HG03066 (cell line): Measurements from ENCODE around the gene NCAPG2.

Experiments used
- ATAC-seq: cut with Tn5 transposase; IDR thresholded peaks from one replicate; pipeline ENCODE4 v1.9.1; 2021; ENCODE audit warnings: low read depth; ENCODE audit not compliant: unreplicated experiment

Gene NCAPG2

DNA sequence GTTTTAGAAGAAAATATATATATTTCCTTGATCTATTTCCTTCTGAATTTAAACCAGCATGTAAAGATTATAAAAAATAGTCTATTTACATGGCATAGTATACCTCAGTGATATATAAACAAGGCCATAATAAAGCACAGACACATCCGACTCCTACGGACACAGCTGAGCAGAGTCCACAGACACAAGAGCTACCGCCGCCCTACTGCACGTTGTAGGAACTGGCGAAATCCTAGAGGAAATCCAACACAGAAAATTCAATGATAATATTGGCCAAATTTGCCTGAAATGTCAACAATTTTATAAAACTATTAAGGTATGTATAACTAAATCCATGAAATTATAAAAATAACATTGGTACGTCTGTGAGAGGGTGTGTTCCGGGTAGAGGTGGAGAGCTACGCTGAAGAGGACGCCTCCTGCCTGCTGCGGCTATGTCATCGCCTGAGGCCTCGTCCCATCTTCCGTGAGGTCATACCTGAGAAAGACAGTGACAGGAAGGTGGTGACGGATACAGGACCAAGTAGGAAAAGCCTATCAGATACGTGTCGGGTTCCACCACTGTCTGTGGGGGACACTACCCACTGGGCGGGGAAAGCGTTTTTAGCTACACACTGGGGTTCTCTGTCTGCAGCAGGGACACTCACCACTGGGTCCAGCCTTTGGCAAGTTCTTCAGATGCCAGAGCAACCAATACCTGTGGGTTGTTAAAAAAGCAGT, 29.3 kb upstream of the NCAPG2 start:
- no peak for ATAC-seq

GRCh38 chr7:158733220-158733519, 28.6 kb upstream of the NCAPG2 start:
- ATAC-seq: no peak

DNA sequence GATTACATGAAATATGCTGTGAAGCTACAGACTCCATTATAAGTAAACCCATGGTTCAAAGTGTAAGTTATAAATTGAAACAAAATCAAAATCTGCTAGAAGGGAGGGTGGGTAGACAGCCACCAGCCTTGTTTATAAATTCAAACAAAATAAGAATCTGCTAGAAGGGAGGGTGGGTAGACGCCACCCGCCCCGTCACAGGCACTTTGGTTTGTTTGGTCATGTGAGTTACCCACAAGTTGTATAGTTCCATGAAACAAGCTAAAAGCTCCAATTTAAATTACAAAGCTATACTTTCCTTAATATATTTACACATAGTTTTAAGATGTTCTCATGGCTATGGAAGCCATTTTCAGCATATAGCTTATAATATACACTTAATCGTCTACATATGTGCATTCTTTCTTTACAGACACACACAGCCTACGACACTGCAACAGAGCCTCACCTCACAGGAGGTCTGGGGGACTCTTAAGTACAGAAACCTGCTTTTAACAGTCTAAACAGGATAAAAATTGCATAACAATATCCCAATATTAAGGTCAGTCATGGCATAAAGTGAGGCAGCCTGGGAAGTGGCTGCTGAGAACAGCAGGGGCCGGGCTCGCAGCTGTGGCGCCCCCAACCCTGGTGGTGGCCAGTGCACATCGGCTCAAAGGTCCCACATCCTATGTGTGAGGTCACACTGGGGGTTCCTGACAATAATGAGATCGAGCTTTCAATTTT, 28.1 kb upstream of the NCAPG2 start:
- no peak for ATAC-seq

DNA sequence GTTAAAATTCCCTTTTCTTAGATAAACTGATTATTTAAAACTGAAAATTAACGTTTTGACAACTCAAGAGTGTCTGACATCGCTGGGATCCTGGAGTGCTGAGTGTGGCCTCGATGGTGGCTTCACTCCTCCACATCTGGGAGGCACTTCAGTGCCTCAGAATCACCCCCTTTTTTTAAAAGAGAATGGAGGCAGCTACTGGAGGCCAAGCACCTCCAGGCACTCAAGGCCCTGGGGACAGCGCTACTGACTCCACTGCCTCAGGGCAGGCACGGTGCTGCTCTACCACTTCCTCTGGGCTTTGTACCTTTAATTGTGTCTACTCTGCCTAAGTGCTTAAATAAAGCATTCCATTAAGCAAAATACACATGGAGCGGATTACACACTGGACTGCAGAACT, 27.2 kb upstream of the NCAPG2 start:
- no peak for ATAC-seq

DNA sequence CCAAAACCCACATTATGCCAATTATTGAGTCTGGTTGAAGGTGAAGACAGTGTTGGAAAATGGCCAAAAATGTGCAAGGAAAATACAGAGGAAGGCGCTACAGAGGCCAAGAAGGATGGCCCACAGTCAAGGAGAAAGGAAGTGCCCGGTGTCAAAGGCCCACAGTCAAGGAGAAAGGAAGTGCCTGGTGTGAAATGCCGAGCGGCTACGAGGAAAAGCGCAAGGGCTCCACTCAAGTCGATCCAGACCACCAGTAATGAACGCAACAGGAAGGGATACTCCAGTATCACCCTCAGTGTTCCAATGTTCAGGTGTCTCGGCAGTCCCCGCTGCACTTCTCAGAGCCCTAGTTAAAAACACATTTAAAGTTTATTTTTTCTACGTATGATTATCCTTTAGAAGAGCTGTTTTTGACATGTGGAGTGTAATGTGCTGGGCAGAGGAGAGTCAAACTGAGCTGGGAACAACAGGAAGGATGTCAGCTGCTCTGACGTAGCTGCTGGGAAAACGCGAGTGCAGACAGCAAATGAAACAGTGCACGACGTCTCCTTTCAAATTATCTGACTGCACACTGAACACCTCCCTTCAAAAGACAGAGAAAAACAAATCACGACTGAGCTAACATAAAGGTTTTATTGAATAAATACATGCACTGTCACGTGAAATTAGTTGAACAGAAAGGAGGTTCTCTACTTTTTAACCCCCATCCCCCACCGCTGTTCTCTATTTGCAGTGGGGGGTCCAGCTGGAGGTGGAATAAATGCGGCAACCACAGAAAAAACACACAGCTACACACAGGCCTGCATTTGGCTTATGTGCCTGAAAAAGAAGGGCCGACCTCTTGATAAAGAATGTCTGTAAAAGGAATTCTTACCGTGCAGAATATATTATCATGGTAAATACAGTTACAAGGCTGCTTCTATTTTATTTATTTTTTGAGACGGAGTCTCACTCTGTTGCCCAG, 26.1 kb upstream of the NCAPG2 start:
- no peak for ATAC-seq

DNA sequence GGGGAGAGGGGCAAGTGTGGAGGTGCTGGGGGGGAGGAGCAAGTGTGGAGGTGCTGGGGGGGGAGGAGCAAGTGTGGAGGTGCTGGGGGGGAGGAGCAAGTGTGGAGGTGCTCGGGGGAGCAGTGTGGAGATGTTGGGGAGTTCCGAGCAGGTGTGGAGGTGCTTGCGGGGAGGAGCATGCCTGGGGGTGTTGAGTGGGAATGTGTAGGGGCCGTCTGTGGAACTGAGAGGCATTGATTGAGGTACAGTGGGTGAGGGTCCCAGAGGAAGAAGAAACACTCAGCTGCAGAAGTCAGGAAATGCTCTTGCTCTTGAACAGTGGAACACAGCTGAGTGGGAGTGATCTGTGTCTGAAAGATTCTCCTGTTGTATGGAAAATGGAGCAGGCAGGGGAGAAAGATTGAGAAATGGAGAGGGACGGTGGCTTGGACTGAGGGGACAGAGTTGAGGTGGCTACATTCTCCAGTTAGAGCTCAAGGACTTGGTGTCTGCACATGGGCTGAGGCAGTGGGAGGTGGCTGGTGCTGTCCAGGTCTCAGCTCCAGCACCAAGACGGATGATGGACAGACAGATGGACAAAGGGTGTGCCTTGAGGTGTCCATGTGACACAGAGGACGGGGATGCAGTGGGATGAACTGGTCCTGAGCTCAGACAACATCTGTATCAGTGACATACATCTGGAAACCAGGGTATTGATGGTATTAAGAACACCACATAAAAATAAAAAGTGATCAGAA, 25.2 kb upstream of the NCAPG2 start:
- no peak for ATAC-seq

DNA sequence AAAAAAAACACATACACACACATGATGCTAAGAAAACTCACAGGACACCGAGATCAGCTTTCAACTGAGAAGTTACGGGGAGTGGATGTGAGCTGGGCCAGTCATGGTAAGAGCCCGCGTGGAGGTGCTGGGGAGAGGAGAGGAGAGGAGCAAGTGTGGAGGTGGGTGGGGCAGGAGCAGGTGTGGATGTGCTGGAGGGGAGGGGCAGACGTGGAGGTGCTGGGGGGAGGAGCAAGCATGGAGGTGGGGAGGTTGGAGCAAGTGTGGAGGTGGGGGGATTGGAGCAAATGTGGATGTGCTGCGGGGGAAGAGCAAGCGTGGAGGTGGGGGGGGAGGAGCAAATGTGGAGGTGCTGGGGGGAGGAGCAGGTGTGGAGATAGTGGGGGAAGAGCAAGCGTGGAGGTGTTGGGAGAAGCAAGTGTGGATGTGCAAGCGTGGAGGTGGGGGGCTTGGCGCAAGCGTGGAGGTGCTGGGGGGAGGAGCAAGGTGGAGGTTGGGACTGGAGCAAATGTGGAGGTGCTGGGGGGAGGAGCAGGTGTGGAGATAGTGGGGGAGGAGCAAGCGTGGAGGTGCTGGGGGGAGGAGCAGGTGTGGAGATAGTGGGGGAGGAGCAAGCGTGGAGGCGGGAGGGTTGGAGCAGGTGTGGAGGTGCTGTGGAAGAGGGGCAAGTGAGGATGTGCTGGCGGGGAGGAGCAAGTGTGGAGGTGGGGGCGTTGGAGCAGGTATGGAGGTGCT, 24.5 kb upstream of the NCAPG2 start:
- ATAC-seq: no peak

DNA sequence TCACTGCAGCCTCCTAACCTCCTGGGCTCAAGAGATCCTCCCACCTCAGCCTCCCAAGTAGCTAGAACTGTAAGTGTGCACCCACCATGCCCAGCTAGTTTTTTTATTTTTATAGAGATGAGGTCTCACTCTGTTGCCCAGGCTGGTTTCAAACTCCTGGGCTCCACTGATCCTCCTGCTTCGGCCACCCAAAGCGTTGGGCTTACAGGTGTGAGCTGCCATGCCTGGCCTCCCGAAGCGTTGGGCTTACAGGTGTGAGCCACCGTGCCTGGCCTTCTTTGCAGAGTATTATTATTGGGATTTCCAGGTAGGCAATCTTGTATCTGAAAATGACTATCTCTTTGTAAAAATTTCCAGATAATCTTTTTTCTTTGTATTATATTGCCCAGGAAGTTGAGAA, 23.1 kb upstream of the NCAPG2 start:
- no peak for ATAC-seq

DNA sequence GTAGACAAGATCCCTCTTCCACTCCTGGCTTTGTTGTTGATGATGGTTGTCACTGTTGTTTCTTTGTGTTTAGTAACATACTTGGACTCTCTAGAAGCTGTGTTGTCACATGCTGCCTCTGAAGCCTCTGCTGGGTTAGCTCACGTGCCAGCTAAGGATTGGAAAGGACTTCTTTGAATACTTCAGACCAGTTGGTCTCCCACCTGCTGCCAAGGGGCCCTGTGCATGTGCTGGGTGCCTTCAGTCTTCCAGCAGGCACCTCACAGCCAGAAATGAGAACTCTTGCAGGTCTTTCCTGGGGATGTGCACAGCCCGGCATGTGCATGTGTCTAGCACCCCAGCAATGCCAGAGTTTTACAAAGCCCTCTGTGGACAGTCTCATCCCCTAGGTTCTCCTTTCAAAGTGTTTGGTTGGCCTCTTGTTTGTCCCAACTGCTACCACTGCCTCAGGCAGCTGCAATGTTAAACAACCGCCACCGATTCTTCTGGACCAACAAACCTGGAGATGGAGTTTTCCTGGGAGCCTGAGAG, 21.7 kb upstream of the NCAPG2 start:
- no peak for ATAC-seq

- ATAC-seq: no peak
Measured at GRCh38 chr7:158725506-158725800, 20.8 kb upstream of the NCAPG2 start.

DNA sequence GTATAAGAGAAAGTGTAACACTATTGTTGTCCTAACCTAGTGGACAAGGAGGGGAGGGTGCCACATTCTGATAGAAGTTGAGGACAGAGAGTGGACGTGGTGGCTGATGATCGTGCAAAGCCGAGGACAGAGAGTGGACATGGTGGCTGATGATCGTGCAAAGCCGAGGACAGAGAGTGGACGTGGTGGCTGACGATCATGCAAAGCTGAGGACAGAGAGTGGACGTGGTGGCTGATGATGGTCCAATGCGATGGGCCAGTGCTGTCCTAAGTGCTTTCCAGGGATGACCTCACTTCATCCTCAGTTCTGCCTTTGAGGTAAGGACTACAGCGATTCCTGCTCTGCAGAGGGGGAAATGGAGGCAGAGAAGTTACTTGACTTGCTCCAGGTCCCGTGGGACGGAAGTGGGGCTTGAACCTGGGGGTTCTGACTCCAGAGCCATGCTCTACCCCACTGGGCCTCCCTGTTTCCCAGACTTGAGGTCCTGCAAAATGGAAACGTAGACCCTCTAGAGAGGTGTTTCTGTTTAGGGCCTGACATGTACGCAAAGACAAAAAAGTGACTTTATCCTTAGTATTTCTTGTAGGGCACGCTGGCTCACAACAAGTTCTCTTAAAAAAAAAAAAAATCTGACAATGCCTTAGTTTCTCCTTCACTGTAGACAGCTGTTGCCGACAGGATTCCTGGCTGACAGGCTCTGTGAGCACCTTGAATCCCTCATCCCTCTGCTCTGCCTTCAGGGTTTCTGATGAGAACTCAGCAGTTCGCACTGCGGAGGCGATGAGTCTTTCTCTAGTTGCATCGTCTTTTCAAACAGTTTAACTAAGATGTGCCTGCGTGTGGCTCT, 20.3 kb upstream of the NCAPG2 start:
- no peak for ATAC-seq

GRCh38 chr7:158723714-158724385, 19.2 kb upstream of the NCAPG2 start:
- ATAC-seq: no peak

GRCh38 chr7:158723266-158723665, 18.7 kb upstream of the NCAPG2 start:
- ATAC-seq: no peak

- ATAC-seq: no peak
Measured at GRCh38 chr7:158722574-158723237, 18.1 kb upstream of the NCAPG2 start.

GRCh38 chr7:158720112-158720511, 15.5 kb upstream of the NCAPG2 start:
- ATAC-seq: no peak

DNA sequence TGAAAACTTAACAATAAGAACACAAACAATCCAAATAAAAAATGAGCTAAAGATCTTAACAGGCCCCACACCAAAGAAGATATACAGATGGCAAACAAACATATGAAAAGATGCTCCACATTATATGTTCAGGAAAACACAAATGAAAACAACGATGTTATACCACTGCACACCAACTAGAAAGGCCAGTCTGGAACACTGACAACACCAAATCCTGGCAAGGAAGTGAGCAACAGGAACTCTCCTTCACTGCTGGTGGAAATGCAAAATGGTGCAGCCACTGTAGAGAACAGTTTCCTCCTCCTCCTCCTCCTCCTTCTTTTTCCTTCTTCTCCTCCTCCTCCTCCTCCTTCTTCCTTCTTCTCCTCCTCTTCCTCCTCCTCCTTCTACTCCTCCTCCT, 12.2 kb upstream of the NCAPG2 start:
- ATAC-seq: no peak

- ATAC-seq: no peak
Measured at GRCh38 chr7:158710651-158711102, 6.1 kb upstream of the NCAPG2 start.

DNA sequence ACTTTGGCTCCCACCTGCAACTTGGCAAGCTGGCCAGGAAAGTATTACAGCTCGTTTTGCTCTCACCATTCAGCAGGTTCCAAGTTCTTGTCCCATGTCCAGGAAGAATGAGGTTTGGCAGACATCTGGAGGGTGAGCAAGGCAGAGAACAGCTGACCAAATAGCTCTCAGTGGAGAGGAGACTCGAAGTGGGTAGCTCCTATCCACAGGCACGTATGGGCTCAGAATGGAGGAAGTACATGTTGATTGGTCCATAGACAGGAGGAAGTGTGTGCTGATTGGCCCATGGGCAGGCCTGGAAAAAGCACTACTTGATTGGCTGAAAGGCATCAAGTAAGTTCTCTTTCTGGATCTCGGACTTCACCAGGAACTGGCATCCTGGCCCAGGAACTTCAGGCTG, 3.0 kb upstream of the NCAPG2 start:
- no peak for ATAC-seq
